K562 (cell line): ENCODE data around the gene COL24A1. TPM values are rescaled to one million over a fixed set of nuclear protein-coding genes. Genes with fewer than 3 reads are reported as not detected.

Source experiments
- ATAC-seq: fragments of 200-7000 bp; cut with Tn5 transposase; 3 replicates; pipeline ENCODE4 v1.9.1; 2020; ENCODE audit warnings: moderate library complexity
- BruUV-seq: library from RNA; stranded (reverse); fragments of 400-500 nt; replicated peaks from 2 replicates; lab custom pipeline; 2021; lab: Mats Ljungman, UMichigan
- CTCF ChIA-PET: fragments of 300-600 bp; formaldehyde crosslinking; extraction: SDS; loops from one replicate; lab custom pipeline; 2021; ENCODE audit warnings: low intra/inter-chr PET ratio; lab: Yijun Ruan, JAX
- POLR2A ChIA-PET: fragments of 300-600, 350-650 bp; sonication (Branson Sonifier 250); formaldehyde crosslinking; extraction: SDS; loops from one replicate; lab custom pipeline; 2021; ENCODE audit warnings: antibody characterized with exemption, inconsistent platforms; lab: Yijun Ruan, JAX
- DNase-seq, 4 experiments: peaks; one replicate each; pipeline versions ENCODE4 v3.0.0 to v3.0.0-alpha.2; 2011 to 2018; ENCODE audit warnings: low spot score in 3 of 4, mixed read lengths in 3 of 4; ENCODE audit errors: extremely low read depth in 1 of 4
- FAIRE-seq: peaks from 2 replicates; lab custom pipeline; 2011; peaks lifted over from hg19 to GRCh38; lab: Jason Lieb, UNC
- H2AFZ ChIP-seq: 2 replicates; pipeline ENCODE4 v1.6.0; 2011; ENCODE audit warnings: low read depth, low read length, control low read depth, inconsistent platforms
- H3K27ac ChIP-seq: fragments of 200-600 bp; 3 replicates; pipeline ENCODE4 v1.8.0; 2011; ENCODE audit warnings: low read depth, mild to moderate bottlenecking, control low read depth, inconsistent platforms, low read length, moderate library complexity, mixed read lengths; ENCODE audit errors: extremely low read depth
- H3K27me3 ChIP-seq, 2 experiments: fragments of 300-600 bp in 1 of 2; 2 replicates in 1 of 2; 3 replicates in 1 of 2; pipeline versions ENCODE4 v1.6.0 to v1.8.0; 2011; ENCODE audit warnings: inconsistent platforms in 2 of 2, low read length in 2 of 2, mild to moderate bottlenecking in 1 of 2, mixed read lengths in 1 of 2, moderate library complexity in 1 of 2; ENCODE audit not compliant: control insufficient read depth in 2 of 2, insufficient read depth in 2 of 2
- H3K36me3 ChIP-seq: fragments of 300-600 bp; 3 replicates; pipeline ENCODE4 v1.8.0; 2011; ENCODE audit warnings: mild to moderate bottlenecking, low read length, inconsistent platforms; ENCODE audit not compliant: control insufficient read depth, insufficient read depth
- H3K4me1 ChIP-seq, 2 experiments: fragments of 200-600 bp in 1 of 2; replicated peaks in 1 of 2; 2 replicates in 1 of 2; 3 replicates in 1 of 2; pipeline versions ENCODE4 v1.5.1 to v1.8.0; 2011; ENCODE audit warnings: inconsistent platforms in 2 of 2, low read length in 2 of 2, mild to moderate bottlenecking in 1 of 2, mixed read lengths in 1 of 2, moderate library complexity in 1 of 2; ENCODE audit not compliant: control insufficient read depth in 2 of 2, insufficient read depth in 2 of 2
- H3K4me2 ChIP-seq: 2 replicates; pipeline ENCODE4 v1.6.1; 2011; ENCODE audit warnings: low read length, control low read depth, inconsistent platforms, mixed read lengths; ENCODE audit not compliant: insufficient read depth
- H3K4me3 ChIP-seq: fragments of 200-600 bp; sonication (generic), shearing (Covaris generic); 2 replicates; pipeline ENCODE4 v1.5.1; 2016; ENCODE audit warnings: control low read depth, inconsistent platforms
- H3K79me2 ChIP-seq: fragments of 200-600 bp; 3 replicates; pipeline ENCODE4 v1.8.0; 2011; ENCODE audit warnings: low read length, inconsistent platforms; ENCODE audit not compliant: control insufficient read depth, insufficient read depth
- H3K9ac ChIP-seq, 2 experiments: 2 replicates each; pipeline versions ENCODE4 v1.6.0 to v1.6.1; 2011; ENCODE audit warnings: low read depth in 2 of 2, low read length in 2 of 2, control low read depth in 1 of 2, inconsistent platforms in 1 of 2, mild to moderate bottlenecking in 1 of 2, mixed read lengths in 1 of 2; ENCODE audit not compliant: insufficient read depth in 1 of 2
- H3K9me1 ChIP-seq: one replicate; pipeline ENCODE4 v1.6.0; 2011; ENCODE audit warnings: inconsistent platforms, mild to moderate bottlenecking, low read length, moderate library complexity; ENCODE audit not compliant: control insufficient read depth, insufficient read depth
- H3K9me3 ChIP-seq: replicated peaks from 2 replicates; pipeline ENCODE4 v1.5.1; 2011; ENCODE audit warnings: low read depth, low read length, inconsistent platforms; ENCODE audit not compliant: control insufficient read depth, insufficient read depth
- H4K20me1 ChIP-seq: replicated peaks from 2 replicates; pipeline ENCODE4 v1.6.1; 2011; ENCODE audit warnings: low read length, inconsistent platforms, mixed read lengths; ENCODE audit not compliant: control insufficient read depth, insufficient read depth
- CBX5 ChIP-seq: IDR thresholded peaks from 2 replicates; pipeline ENCODE4 v1.6.1; 2014; ENCODE audit warnings: low read depth, borderline replicate concordance
- DIDO1 ChIP-seq: fragments of 450-650 bp; IDR thresholded peaks from 2 replicates; pipeline ENCODE4 v1.6.1; 2016; ENCODE audit warnings: low read depth, missing biosample characterization, missing genetic modification characterization
- GABPB1 ChIP-seq: sonication (generic); formaldehyde crosslinking; IDR thresholded peaks from 2 replicates; pipeline ENCODE4 v1.8.0; 2022; ENCODE audit warnings: mild to moderate bottlenecking, missing genetic modification reagents
- GATA2 ChIP-seq: sonication (generic); formaldehyde crosslinking; IDR thresholded peaks from 2 replicates; pipeline ENCODE4 v1.4.0; 2020; ENCODE audit warnings: mild to moderate bottlenecking, missing genetic modification reagents
- HMG20B ChIP-seq: fragments of 250-450 bp; sonication (Bioruptor Pico); IDR thresholded peaks from 2 replicates; pipeline ENCODE4 v1.5.0; 2021; ENCODE audit warnings: mild to moderate bottlenecking
- KLF10 ChIP-seq: fragments of 250-450 bp; sonication (Bioruptor Pico); IDR thresholded peaks from 2 replicates; pipeline ENCODE4 v1.6.1; 2021; ENCODE audit warnings: matching md5 sums
- POLR2AphosphoS2 ChIP-seq: IDR thresholded peaks from 2 replicates; pipeline ENCODE4 v1.6.1; 2012; ENCODE audit warnings: low read length, improper control_type of control experiment
- ZNF354B ChIP-seq: fragments of 250-450 bp; sonication (Bioruptor Pico); IDR thresholded peaks from 2 replicates; pipeline ENCODE4 v1.4.0; 2020
- ZNF436 ChIP-seq: fragments of 250-450, 450-650 bp; sonication (Bioruptor Pico); formaldehyde crosslinking; IDR thresholded peaks from 2 replicates; pipeline ENCODE4 v1.7.0; 2020; ENCODE audit warnings: mild to moderate bottlenecking
- ZNF561 ChIP-seq: fragments of 450-650 bp; formaldehyde crosslinking; conservative IDR thresholded peaks from 2 replicates; pipeline ENCODE4 v1.4.0; 2020; ENCODE audit warnings: mild to moderate bottlenecking, moderate library complexity
- whole genome bisulfite sequencing: fragments of 100-300 bp; shearing (Covaris generic); methylation state at CpG from one replicate; pipeline ENCODE4 v1.1.6; 2016; ENCODE audit warnings: low coverage, mixed read lengths; ENCODE audit not compliant: insufficient coverage; ENCODE audit errors: missing lambda C conversion rate; 5-methylcytosine and 5-hydroxymethylcytosine counted together
- in situ Hi-C: fragments of 300-500 bp; cut with MboI; formaldehyde crosslinking; loops from 4 replicates; pipeline ENCODE4 v1.15.0; 2018; ENCODE audit warnings: inconsistent platforms, mixed read lengths
- intact Hi-C: fragments of 100-400 bp; cut with micrococcal nuclease; formaldehyde crosslinking; loops from 2 replicates; pipeline ENCODE4 v1.14.2; 2022
- polyA plus RNA-seq, 8 experiments: library from polyadenylated mRNA; depleted of rRNA in 4 of 8; stranded (reverse) in 5 of 8; unstranded in 3 of 8; fragments of >200 nt; fragmentation: Nextera tagmentation in 2 of 8; fragmentation: Illumina TruSeq in 1 of 8; extraction: Ambion mirVana in 2 of 8; extraction: Trizol in 1 of 8; gene quantifications; 2 replicates each; pipeline versions ENCODE4 v1.2.1 to v1.2.3, GENCODE V29; 2011 to 2014; ENCODE audit warnings: inconsistent platforms in 1 of 8, missing spikeins in 1 of 8
- total RNA-seq, 7 experiments: library from RNA; depleted of rRNA in 6 of 7; stranded (reverse); fragments of >200 nt in 6 of 7; fragmentation: Illumina TruSeq in 2 of 7; extraction: Trizol in 2 of 7; gene quantifications; 2 replicates each; pipeline versions ENCODE4 v1.2.1 to v1.2.3, GENCODE V29; 2011 to 2021; ENCODE audit warnings: low replicate concordance in 1 of 7
- TF ChIP-seq, protein P1 (sequence below): sonication (generic); formaldehyde crosslinking; IDR thresholded peaks from 2 replicates; pipeline ENCODE4 v1.8.0; 2022; ENCODE audit warnings: missing genetic modification reagents, mild to moderate bottlenecking, moderate library complexity, borderline replicate concordance

The COL24A1 gene
- total and polyA plus RNA-seq, 9 of the 15 experiments (the other 6 are each of a cell fraction or from before 2014, with no cell fraction given): 0.01 to 0.06 (median 0.03) TPM; not detected in 2

DNA sequence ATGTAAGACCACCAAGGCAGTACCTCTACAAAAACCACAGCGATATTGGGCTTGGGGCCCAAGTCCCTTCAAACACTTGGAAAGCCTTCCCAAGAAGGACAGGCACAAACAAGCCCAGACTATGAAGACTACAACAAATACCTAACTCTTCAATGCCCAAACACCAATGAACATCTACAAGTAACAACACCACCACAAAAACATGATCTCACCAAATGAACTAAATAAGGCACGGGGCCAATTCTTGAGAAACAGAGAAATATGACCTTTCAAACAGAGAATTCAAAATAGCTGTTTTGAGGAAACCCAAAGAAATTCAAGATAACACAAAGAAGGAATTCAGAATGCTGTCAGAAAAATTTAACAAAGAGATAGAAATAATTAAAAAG, 86.8 kb downstream of the COL24A1 start (continued):
- TF ChIP-seq POLR2AphosphoS2 (no peak), ZNF354B (no peak), KLF10 (CRISPR knock-in tag) (no peak), ZNF436 (CRISPR knock-in tag) (no peak)

DNA sequence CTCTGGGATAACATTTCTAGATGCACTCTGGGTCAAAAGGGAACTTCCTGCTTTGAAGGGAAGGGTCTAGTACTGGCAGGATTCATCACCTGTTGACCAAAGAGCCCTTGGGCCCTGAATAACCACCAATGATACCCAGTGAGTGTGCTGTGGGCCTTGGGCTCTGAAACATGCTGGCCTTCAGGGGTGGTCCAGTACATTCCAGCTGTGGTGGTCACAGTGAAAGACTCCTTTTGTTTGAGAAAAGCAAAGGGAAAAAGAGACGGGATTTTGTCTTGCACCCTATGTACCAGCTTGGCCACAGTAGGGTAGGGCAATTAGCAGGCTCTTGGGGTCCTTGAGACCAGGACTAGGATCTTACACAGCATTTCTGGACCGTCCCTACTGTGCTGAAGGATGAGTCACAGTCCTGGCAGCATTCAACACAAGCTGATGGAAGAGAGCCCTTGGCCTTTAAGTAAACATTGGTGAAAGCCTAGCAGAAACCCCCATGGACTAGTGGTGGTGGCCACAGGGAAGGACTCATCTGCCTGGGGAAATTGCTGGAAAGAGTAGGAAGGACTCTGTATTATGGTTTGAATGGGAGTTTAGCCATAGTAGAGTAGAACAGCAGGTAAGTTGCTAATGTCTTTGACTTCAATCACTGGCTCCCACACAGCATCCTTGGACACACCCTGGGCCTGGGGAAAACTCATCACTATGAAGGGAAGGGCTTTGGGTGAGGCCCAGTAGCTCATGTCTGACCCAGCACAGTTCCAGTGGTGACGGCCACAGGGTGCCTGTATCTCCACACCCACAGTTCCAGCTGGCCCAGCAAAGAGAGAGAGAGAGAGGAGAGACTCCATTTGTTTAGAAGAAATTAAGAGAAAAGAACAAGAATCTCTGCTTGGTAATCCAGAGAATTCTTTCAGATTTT, 87.5 kb downstream of the COL24A1 start:
- no peaks in the 10 kb centered on the region for H3K4me1 ChIP-seq
- POLR2A ChIA-PET: no interaction called here
- intact Hi-C loops (no loop called here), in situ Hi-C loops (no loop called here)
- 0% methylated on average over 3 of the region's 3 CpGs for WGBS
- no peak overlapping the region for H3K9ac ChIP-seq
- no peak overlapping the region for H3K4me3 ChIP-seq
- H3K9me3 ChIP-seq: no peaks in the 10 kb centered on the region
- no TSS peak for BruUV-seq
- no peak for DNase-seq
- ATAC-seq: no peak
- H3K9me1 ChIP-seq: no peaks in the 10 kb centered on the region
- no peaks in the 10 kb centered on the region for H3K27me3 ChIP-seq
- no peak for FAIRE-seq
- H3K36me3 ChIP-seq: no peaks in the 10 kb centered on the region
- H3K79me2 ChIP-seq: no peaks in the 10 kb centered on the region
- H3K27ac ChIP-seq: no peak overlapping the region
- no peaks in the 10 kb centered on the region for H4K20me1 ChIP-seq
- no peak overlapping the region for H3K4me2 ChIP-seq
- H2AFZ ChIP-seq: no peak overlapping the region
- CTCF ChIA-PET: no interaction called here
- TF ChIP-seq HMG20B (no peak), ZNF561 (no peak), DIDO1 (tag) (no peak), GABPB1 (no peak), CBX5 (no peak), GATA2 (no peak)
- TF ChIP-seq, protein P1, sequence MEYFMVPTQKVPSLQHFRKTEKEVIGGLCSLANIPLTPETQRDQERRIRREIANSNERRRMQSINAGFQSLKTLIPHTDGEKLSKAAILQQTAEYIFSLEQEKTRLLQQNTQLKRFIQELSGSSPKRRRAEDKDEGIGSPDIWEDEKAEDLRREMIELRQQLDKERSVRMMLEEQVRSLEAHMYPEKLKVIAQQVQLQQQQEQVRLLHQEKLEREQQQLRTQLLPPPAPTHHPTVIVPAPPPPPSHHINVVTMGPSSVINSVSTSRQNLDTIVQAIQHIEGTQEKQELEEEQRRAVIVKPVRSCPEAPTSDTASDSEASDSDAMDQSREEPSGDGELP (CRISPR knock-in tag): no peak
